RWPE2 (cell line): ENCODE results near the gene BEND3.

Experiments used
- ATAC-seq: fragments of 200-7000 bp; cut with Tn5 transposase; 3 replicates; pipeline ENCODE4 v1.9.1; 2021; ENCODE audit warnings: low read depth
- DNase-seq: peaks from one replicate; pipeline ENCODE4 v3.0.0-alpha.2; 2020; ENCODE audit warnings: low spot score
- H3K27ac ChIP-seq: fragments of 450-650 bp; 2 replicates; pipeline ENCODE4 v1.5.1; 2017; ENCODE audit warnings: mild to moderate bottlenecking; ENCODE audit not compliant: poor library complexity, severe bottlenecking
- H3K27me3 ChIP-seq: fragments of 250-450 bp; sonication (Bioruptor Pico); 2 replicates; pipeline ENCODE4 v1.5.1; 2021; ENCODE audit warnings: mild to moderate bottlenecking, moderate library complexity; ENCODE audit not compliant: insufficient read depth, poor library complexity, severe bottlenecking
- H3K36me3 ChIP-seq: fragments of 250-450 bp; sonication (Bioruptor Pico); 2 replicates; pipeline ENCODE4 v1.5.1; 2020; ENCODE audit warnings: low read depth, mild to moderate bottlenecking, moderate library complexity
- H3K4me1 ChIP-seq: fragments of 250-450 bp; sonication (Bioruptor Pico); 2 replicates; pipeline ENCODE4 v1.5.1; 2021; ENCODE audit warnings: mild to moderate bottlenecking, moderate library complexity; ENCODE audit not compliant: insufficient read depth, poor library complexity, severe bottlenecking
- H3K4me3 ChIP-seq: fragments of 250-450 bp; sonication (Bioruptor Pico); 2 replicates; pipeline ENCODE4 v1.5.1; 2021; ENCODE audit warnings: mild to moderate bottlenecking, moderate library complexity; ENCODE audit not compliant: severe bottlenecking
- H3K9me3 ChIP-seq: fragments of 250-450 bp; sonication (Bioruptor Pico); 2 replicates; pipeline ENCODE4 v1.5.1; 2021; ENCODE audit warnings: mild to moderate bottlenecking, moderate library complexity; ENCODE audit not compliant: severe bottlenecking
- TF ChIP-seq, protein P1 (sequence below): fragments of 450-650 bp; IDR thresholded peaks from one replicate; pipeline ENCODE4 v1.5.1; 2017; ENCODE audit warnings: mild to moderate bottlenecking, moderate library complexity; ENCODE audit not compliant: poor library complexity, severe bottlenecking

The BEND3 gene

DNA sequence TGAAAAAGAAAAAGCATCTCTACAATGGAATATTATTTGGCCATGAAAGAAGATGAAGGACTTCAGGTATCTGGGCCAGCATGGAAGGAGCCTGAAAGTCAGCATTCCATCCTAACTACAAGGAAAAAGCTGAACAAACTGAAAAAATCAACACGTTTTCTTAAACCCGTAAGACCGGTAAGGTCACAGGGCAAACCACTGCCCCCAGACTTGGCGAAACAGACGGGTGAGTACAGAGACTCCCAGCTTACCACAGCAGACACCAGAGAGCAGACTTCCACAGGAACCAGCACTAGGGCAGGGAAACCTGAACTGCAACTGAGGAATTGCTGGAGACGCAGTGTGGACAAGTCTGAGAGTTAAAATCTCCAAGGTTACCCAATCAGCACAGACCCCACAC is 31.4 kb downstream of the BEND3 start:
- no peaks in the 10 kb centered on the region for H3K4me1 ChIP-seq
- TF ChIP-seq, protein P1, sequence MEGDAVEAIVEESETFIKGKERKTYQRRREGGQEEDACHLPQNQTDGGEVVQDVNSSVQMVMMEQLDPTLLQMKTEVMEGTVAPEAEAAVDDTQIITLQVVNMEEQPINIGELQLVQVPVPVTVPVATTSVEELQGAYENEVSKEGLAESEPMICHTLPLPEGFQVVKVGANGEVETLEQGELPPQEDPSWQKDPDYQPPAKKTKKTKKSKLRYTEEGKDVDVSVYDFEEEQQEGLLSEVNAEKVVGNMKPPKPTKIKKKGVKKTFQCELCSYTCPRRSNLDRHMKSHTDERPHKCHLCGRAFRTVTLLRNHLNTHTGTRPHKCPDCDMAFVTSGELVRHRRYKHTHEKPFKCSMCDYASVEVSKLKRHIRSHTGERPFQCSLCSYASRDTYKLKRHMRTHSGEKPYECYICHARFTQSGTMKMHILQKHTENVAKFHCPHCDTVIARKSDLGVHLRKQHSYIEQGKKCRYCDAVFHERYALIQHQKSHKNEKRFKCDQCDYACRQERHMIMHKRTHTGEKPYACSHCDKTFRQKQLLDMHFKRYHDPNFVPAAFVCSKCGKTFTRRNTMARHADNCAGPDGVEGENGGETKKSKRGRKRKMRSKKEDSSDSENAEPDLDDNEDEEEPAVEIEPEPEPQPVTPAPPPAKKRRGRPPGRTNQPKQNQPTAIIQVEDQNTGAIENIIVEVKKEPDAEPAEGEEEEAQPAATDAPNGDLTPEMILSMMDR: no peak
- no peaks in the 10 kb centered on the region for H3K27me3 ChIP-seq
- no peak for DNase-seq
- peaks cover 5% of the 10 kb centered on the region; the same call in 1 of the 2 replicates for H3K36me3 ChIP-seq
- no peak for ATAC-seq
- no peaks in the 10 kb centered on the region for H3K9me3 ChIP-seq
- no peak overlapping the region for H3K4me3 ChIP-seq
- no peak overlapping the region for H3K27ac ChIP-seq

DNA sequence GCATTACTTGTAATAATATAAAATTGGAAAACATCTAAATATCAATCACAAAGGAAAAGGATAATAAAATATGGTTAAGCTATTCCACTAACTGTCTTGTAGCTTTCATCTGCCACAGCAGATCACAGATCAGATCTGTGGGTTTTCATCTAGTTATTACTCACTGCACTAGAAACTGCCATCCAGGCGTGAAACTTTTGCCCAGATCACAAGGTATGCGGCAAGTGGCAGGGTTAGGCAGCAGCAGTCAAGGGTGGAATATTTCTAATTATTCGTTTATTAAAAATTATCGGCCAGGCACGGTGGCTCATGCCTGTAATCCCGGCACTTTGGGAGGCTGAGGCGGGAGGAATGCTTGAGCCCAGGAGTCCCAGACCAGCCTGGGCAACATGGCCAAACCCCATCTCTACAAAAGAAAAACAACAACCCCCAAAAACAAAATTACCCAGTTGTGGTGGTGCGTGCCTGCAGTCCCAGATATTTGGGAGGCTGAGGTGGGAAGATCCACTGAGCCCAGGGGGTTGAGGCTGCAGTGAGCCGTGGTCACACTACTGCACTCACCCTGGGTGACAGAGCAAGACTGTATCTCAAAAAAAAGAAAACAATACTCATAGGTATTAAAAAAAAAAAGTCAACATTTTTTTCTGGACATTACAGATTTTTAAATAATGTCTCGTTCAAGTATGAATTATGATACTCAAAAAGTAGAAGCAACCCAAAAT is 32.1 kb downstream of the BEND3 start:
- no peaks in the 10 kb centered on the region for H3K27me3 ChIP-seq
- no peaks in the 10 kb centered on the region for H3K9me3 ChIP-seq
- H3K27ac ChIP-seq: no peak overlapping the region
- no peak for DNase-seq
- no peak overlapping the region for H3K4me3 ChIP-seq
- H3K36me3 ChIP-seq: peaks cover 5% of the 10 kb centered on the region; the same call in 1 of the 2 replicates
- no peak for ATAC-seq
- TF ChIP-seq, protein P1: no peak
- H3K4me1 ChIP-seq: no peaks in the 10 kb centered on the region

DNA sequence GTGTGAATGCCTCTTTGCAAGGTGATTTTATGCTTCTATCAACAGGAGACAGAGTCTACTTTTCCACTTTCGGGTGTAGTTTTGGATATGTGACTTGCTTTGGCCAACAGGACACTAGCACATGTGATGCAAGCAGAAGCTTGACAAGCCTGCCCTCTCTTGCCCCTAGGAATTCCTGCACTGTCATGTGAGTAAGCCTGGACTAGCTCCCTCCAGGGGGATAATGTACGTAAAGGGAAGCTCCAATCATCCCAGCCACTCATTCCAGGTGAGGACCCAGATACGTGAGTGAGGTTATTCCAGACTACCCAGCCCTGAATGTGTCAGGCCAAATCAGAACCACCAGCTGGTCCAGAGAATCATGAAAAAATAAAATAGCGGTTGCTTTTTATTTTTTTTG is 33.3 kb downstream of the BEND3 start:
- H3K4me3 ChIP-seq: no peak overlapping the region
- DNase-seq (no peak), ATAC-seq (peak; percentile 63)
- TF ChIP-seq, protein P1: no peak
- H3K27me3 ChIP-seq: no peaks in the 10 kb centered on the region
- no peak overlapping the region for H3K27ac ChIP-seq
- no peaks in the 10 kb centered on the region for H3K9me3 ChIP-seq
- H3K36me3 ChIP-seq: peaks cover 5% of the 10 kb centered on the region; the same call in 1 of the 2 replicates
- no peaks in the 10 kb centered on the region for H3K4me1 ChIP-seq

DNA sequence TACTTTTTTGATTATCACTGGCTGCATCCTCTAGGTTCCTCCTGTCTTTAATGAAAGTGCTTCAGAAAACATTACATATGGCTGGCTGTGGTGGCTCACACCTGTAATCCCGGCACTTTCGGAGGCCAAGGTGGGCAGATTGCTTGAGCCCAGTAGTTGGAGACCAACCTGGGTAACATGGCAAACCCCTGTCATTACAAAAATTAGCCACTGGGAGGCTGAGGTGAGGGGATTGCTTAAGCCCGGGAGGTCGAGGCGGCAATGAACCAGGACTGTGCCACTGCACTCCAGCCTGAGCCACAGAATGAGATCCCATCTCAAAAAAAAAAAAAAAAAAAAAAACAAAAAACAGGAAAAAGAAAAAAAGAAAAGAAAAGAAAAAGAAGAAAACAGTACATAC is 35.3 kb downstream of the BEND3 start:
- H3K4me1 ChIP-seq: no peaks in the 10 kb centered on the region
- no peaks in the 10 kb centered on the region for H3K9me3 ChIP-seq
- no peak for DNase-seq
- peaks cover 4% of the 10 kb centered on the region; the same call in 1 of the 2 replicates for H3K36me3 ChIP-seq
- TF ChIP-seq, protein P1: no peak
- no peak overlapping the region for H3K27ac ChIP-seq
- H3K27me3 ChIP-seq: no peaks in the 10 kb centered on the region
- H3K4me3 ChIP-seq: no peak overlapping the region
- ATAC-seq: no peak

DNA sequence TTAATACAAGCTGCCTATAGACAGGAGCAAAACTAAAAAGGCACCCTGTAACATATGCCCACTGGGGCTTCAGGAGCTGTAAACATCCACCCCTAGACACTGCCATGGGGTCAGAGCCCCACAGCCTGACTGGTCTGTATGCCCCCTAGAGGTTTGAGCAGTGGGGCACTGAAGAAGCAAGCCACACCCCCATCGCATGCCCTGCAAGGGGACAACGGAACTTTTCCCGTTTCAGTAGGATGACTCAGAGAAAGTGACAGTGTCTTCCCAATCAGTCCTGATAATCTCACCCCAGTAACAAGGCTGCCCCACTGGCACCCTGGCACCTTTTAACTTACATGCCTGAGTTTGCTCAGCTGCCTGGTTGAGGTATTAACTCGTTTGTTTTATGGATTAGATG is 35.9 kb downstream of the BEND3 start:
- no peak for DNase-seq
- Histone ChIP-seq H3K36me3 (no peaks in the 10 kb centered on the region), H3K4me1 (no peaks in the 10 kb centered on the region), H3K9me3 (no peaks in the 10 kb centered on the region), H3K27ac (no peak overlapping the region), H3K4me3 (no peak overlapping the region), H3K27me3 (no peaks in the 10 kb centered on the region)
- ATAC-seq: no peak
- TF ChIP-seq, protein P1: no peak
